GM23248 (cell line): ENCODE data around the gene IRAG1. TPM values are rescaled to one million over a fixed set of nuclear protein-coding genes. Genes with fewer than 3 reads are reported as not detected.

ENCODE experiments used
- DNase-seq: peaks from one replicate; pipeline ENCODE4 v3.0.0-alpha.2; 2015
- H2AFZ ChIP-seq: fragments of 200-600 bp; sonication (generic); 2 replicates; pipeline ENCODE4 v1.6.1; 2016; ENCODE audit warnings: antibody characterized with exemption
- H3F3A ChIP-seq: fragments of 200-600 bp; sonication (generic); 2 replicates; pipeline ENCODE4 v1.6.1; 2016; ENCODE audit warnings: mild to moderate bottlenecking, antibody characterized with exemption, mixed run types; ENCODE audit not compliant: insufficient read depth
- H3K27ac ChIP-seq: fragments of 200-600 bp; sonication (generic); 2 replicates; pipeline ENCODE4 v1.5.1; 2016; ENCODE audit warnings: mild to moderate bottlenecking
- H3K27me3 ChIP-seq: fragments of 200-600 bp; sonication (generic); replicated peaks from 2 replicates; pipeline ENCODE4 v1.6.1; 2016; ENCODE audit warnings: mild to moderate bottlenecking; ENCODE audit not compliant: insufficient read depth
- H3K36me3 ChIP-seq: fragments of 200-600 bp; sonication (generic); 2 replicates; pipeline ENCODE4 v1.6.1; 2016; ENCODE audit warnings: low read depth, mild to moderate bottlenecking
- H3K4me1 ChIP-seq: fragments of 200-600 bp; sonication (generic); 2 replicates; pipeline ENCODE4 v1.6.1; 2016; ENCODE audit warnings: mild to moderate bottlenecking; ENCODE audit not compliant: insufficient read depth
- H3K4me2 ChIP-seq: fragments of 200-600 bp; sonication (generic); one replicate; pipeline ENCODE4 v1.6.1; 2016; ENCODE audit warnings: mild to moderate bottlenecking; ENCODE audit not compliant: unreplicated experiment
- H3K4me3 ChIP-seq: fragments of 200-600 bp; sonication (generic); 2 replicates; pipeline ENCODE4 v1.5.1; 2016; ENCODE audit warnings: mild to moderate bottlenecking
- H3K79me2 ChIP-seq: fragments of 200-600 bp; sonication (generic); 2 replicates; pipeline ENCODE4 v1.6.1; 2016; ENCODE audit warnings: mild to moderate bottlenecking; ENCODE audit not compliant: insufficient read depth
- H3K9ac ChIP-seq: fragments of 200-600 bp; sonication (generic); 2 replicates; pipeline ENCODE4 v1.6.1; 2016; ENCODE audit warnings: mild to moderate bottlenecking
- H3K9me2 ChIP-seq: fragments of 200-600 bp; sonication (generic); 2 replicates; pipeline ENCODE4 v1.6.1; 2016; ENCODE audit warnings: mixed run types, mild to moderate bottlenecking, moderate library complexity; ENCODE audit not compliant: insufficient read depth
- H3K9me3 ChIP-seq: fragments of 200-600 bp; sonication (generic); one replicate; pipeline ENCODE4 v1.6.1; 2017; ENCODE audit warnings: low read depth
- H4K20me1 ChIP-seq: fragments of 200-600 bp; sonication (generic); 2 replicates; pipeline ENCODE4 v1.6.0; 2016; ENCODE audit not compliant: insufficient read depth
- EZH2 ChIP-seq: fragments of 200-600 bp; sonication (generic); IDR thresholded peaks from 2 replicates; pipeline ENCODE4 v1.6.1; 2018; ENCODE audit warnings: antibody characterized with exemption, mild to moderate bottlenecking; ENCODE audit not compliant: insufficient read depth, poor library complexity, severe bottlenecking
- EZH2phosphoT487 ChIP-seq: fragments of 200-600 bp; sonication (generic); IDR thresholded peaks from 2 replicates; pipeline ENCODE4 v1.6.1; 2018; ENCODE audit warnings: antibody characterized with exemption, moderate library complexity, mild to moderate bottlenecking, low read depth; ENCODE audit not compliant: insufficient read depth
- WGBS, 2 experiments: methylation state at CpG; one replicate each; pipeline ENCODE4 v1.1.6; 2015 to 2017; ENCODE audit warnings: low lambda C conversion rate in 2 of 2, low coverage in 1 of 2; ENCODE audit errors: missing lambda C conversion rate in 2 of 2; 5-methylcytosine and 5-hydroxymethylcytosine counted together
- in situ Hi-C: fragments of 300-500 bp; cut with MboI; formaldehyde crosslinking; loops from 2 replicates; pipeline ENCODE4 v1.15.0; 2020
- polyA plus RNA-seq: library from polyadenylated mRNA; unstranded; fragments of >200 nt; fragmentation: Nextera tagmentation; extraction: Ambion mirVana; gene quantifications from 2 replicates; pipeline ENCODE4 v1.2.1, GENCODE V29; 2016
- small RNA-seq: library from RNA; depleted of rRNA; stranded (forward); fragments of <200 nt; gene quantifications from one replicate; pipeline ENCODE3, GENCODE V24; 2014; ENCODE audit warnings: low read depth, low replicate concordance
- total RNA-seq: library from RNA; depleted of rRNA; stranded (reverse); fragments of >200 nt; shearing (Covaris generic); gene quantifications from 2 replicates; pipeline ENCODE4 v1.2.3, GENCODE V29; 2014; rRNA removed

The IRAG1 gene
- total and polyA plus RNA-seq, 2 experiments from 2014 or later: 5.3 to 6.7 TPM

GRCh38 chr11:10648871-10649270 is 44.7 kb downstream of the IRAG1 start:
- H4K20me1 ChIP-seq: no peaks in the 10 kb centered on the region
- H3K9me2 ChIP-seq: no peaks in the 10 kb centered on the region
- 94 to 96% methylated on average over 7 of the region's 7 CpGs for WGBS, 2 experiments
- H2AFZ ChIP-seq: no peak overlapping the region
- no peak overlapping the region for H3K27ac ChIP-seq
- no peaks in the 10 kb centered on the region for H3F3A ChIP-seq
- no peak overlapping the region for H3K9ac ChIP-seq
- TF ChIP-seq EZH2: no peak
- TF ChIP-seq EZH2phosphoT487: no peak
- H3K4me3 ChIP-seq: no peak overlapping the region
- no peaks in the 10 kb centered on the region for H3K4me1 ChIP-seq
- H3K9me3 ChIP-seq: no peaks in the 10 kb centered on the region
- H3K27me3 ChIP-seq: no peaks in the 10 kb centered on the region
- no peak for DNase-seq
- H3K4me2 ChIP-seq: no peak overlapping the region
- no peaks in the 10 kb centered on the region for H3K36me3 ChIP-seq
- in situ Hi-C loops: no loop called here
- no peaks in the 10 kb centered on the region for H3K79me2 ChIP-seq

DNA sequence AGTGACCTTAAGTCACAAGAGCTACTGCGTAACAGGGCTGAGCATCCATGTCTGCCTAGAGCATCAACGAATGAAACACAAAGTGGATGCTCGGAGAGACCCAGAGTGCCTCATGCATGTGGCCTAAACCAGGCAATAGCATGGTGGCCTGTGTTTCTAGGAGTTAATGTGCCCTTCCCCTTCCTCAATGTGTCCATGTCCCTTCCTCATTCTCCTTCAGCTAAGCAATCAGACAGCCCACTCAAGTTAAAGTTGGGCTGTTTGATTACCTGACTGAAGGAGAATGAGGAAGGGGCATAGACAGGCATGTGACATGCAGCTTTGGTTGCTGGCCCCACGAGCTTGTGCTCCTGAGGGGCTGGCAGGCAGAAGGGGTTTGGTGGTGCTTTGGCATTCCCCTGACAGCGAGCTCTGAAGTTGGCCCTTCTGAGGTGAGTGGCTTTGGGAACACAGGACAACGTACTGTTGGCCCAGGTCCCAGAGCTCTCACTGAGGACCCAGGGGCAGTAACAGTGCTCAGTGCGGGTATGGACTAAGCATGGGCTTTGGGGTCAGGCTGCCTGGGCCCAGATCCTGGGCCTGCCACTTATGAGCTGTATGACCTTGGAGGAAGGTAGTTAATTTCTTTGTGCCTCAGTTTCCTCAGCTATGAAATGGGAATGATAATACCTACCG is 46.7 kb downstream of the IRAG1 start:
- Histone ChIP-seq H3K4me2 (no peak overlapping the region), H3K27ac (no peak overlapping the region), H3K9ac (no peak overlapping the region), H3F3A (no peaks in the 10 kb centered on the region), H3K79me2 (no peaks in the 10 kb centered on the region), H3K36me3 (no peaks in the 10 kb centered on the region), H3K9me3 (no peaks in the 10 kb centered on the region), H4K20me1 (no peaks in the 10 kb centered on the region), H3K27me3 (no peaks in the 10 kb centered on the region), H3K4me1 (no peaks in the 10 kb centered on the region), H2AFZ (no peak overlapping the region), H3K9me2 (no peaks in the 10 kb centered on the region), H3K4me3 (no peak overlapping the region)
- 87 to 90% methylated on average over 8 of the region's 8 CpGs for WGBS, 2 experiments
- DNase-seq: no peak
- TF ChIP-seq EZH2phosphoT487: no peak
- TF ChIP-seq EZH2: no peak
- in situ Hi-C loops: no loop called here

- H4K20me1 ChIP-seq: no peaks in the 10 kb centered on the region
Observed at GRCh38 chr11:10646005-10646404, 47.5 kb downstream of the IRAG1 start.

DNA sequence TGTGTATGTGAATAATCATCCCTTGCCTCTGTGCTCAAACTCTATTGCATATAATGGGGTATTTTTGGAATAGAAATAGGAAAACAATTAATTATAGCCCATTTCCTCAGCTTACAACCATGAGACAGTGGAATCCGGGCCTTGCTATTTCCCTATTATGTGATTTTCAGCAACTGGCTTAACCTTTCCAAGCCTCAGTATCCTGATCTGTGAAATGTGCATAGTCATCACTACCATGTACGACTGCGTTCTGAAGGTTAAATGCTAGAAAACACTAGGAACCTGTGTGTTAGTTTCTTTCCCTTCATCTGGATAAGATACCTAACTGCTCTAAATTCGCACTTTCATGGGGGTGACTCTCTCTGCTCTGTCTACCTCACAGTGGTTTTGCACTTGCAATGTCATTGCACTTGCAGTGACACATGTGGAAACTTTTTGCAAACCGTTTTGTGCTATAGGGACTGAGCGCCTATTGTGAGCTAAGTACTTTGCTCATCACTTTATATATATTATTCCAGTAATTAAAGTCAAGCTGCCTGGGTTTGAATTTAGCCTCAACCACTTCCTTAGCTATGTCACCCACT is 48.3 kb downstream of the IRAG1 start:
- H3F3A ChIP-seq: no peaks in the 10 kb centered on the region
- no peaks in the 10 kb centered on the region for H3K36me3 ChIP-seq
- H3K9me2 ChIP-seq: no peaks in the 10 kb centered on the region
- no peak overlapping the region for H3K4me3 ChIP-seq
- no peak overlapping the region for H3K9ac ChIP-seq
- H3K79me2 ChIP-seq: no peaks in the 10 kb centered on the region
- no peaks in the 10 kb centered on the region for H3K9me3 ChIP-seq
- DNase-seq: no peak
- H3K4me2 ChIP-seq: no peak overlapping the region
- H2AFZ ChIP-seq: no peak overlapping the region
- in situ Hi-C loops: no loop called here
- no peaks in the 10 kb centered on the region for H4K20me1 ChIP-seq
- TF ChIP-seq EZH2phosphoT487 (no peak), EZH2 (no peak)
- no peaks in the 10 kb centered on the region for H3K27me3 ChIP-seq
- H3K27ac ChIP-seq: no peak overlapping the region
- H3K4me1 ChIP-seq: no peaks in the 10 kb centered on the region
- 93 to 95% methylated on average over 6 of the region's 6 CpGs for WGBS, 2 experiments

More at GRCh38 chr11:10646005-10646404, 47.5 kb downstream of the IRAG1 start:
- Histone ChIP-seq H3K9ac (no peak overlapping the region), H3K27me3 (no peaks in the 10 kb centered on the region), H3K9me2 (no peaks in the 10 kb centered on the region), H3K9me3 (no peaks in the 10 kb centered on the region), H3K4me3 (no peak overlapping the region), H3K4me2 (no peak overlapping the region), H3K79me2 (no peaks in the 10 kb centered on the region), H3K36me3 (no peaks in the 10 kb centered on the region), H3K4me1 (no peaks in the 10 kb centered on the region), H3F3A (no peaks in the 10 kb centered on the region), H2AFZ (no peak overlapping the region), H3K27ac (no peak overlapping the region)
- TF ChIP-seq EZH2 (no peak), EZH2phosphoT487 (no peak)
- no peak for DNase-seq
- in situ Hi-C loops: no loop called here

Small RNA genes lying within 50 kb of the gene (small RNA-seq; reads per million reads assigned to genes)
- gene RF00019: not detected

Other genes starting within 250 kb of the IRAG1 start
- gene AMPD3, start 238.5 kb downstream of the IRAG1 start, total RNA-seq: 4.9 and 6.4 TPM in 2 replicates
- 3.3 and 3.6 TPM in 2 replicates for gene AMPD3, start 238.5 kb downstream of the IRAG1 start, polyA plus RNA-seq
- 35.5 and 35.9 TPM in 2 replicates for gene RNF141, start 152.6 kb downstream of the IRAG1 start, total RNA-seq
- gene RNF141, start 152.6 kb downstream of the IRAG1 start, polyA plus RNA-seq: 46.9 and 48.6 TPM in 2 replicates
- not detected in 2 replicates for gene LYVE1, start 125.1 kb downstream of the IRAG1 start, total RNA-seq
- gene LYVE1, start 125.1 kb downstream of the IRAG1 start, polyA plus RNA-seq: not detected in 2 replicates
- 20.2 and 24.4 TPM in 2 replicates for gene CTR9, start 57.5 kb upstream of the IRAG1 start, total RNA-seq
- 29.9 and 32.3 TPM in 2 replicates for gene CTR9, start 57.5 kb upstream of the IRAG1 start, polyA plus RNA-seq
- 673 and 744 TPM in 2 replicates for gene EIF4G2, start 115.2 kb upstream of the IRAG1 start, total RNA-seq
- gene EIF4G2, start 115.2 kb upstream of the IRAG1 start, polyA plus RNA-seq: 875 and 882 TPM in 2 replicates
- gene ZBED5, start 164.3 kb upstream of the IRAG1 start, total RNA-seq: 25.6 and 32.4 TPM in 2 replicates
- 27.7 and 27.8 TPM in 2 replicates for gene ZBED5, start 164.3 kb upstream of the IRAG1 start, polyA plus RNA-seq